Psoas muscle (tissue), 8 donors: ENCODE measurements around the gene IER5L. TPM values are rescaled to one million over a fixed set of nuclear protein-coding genes. Genes with fewer than 3 reads are reported as not detected.
A peak's percentile ranks its signal among the peaks of the same experiment; 100 is the strongest.

Experiments
- ATAC-seq, 4 donors: fragments of 200-7000 bp; cut with Tn5 transposase; one replicate each; pipeline ENCODE4 v1.9.1; 2020; ENCODE audit warnings: moderate library complexity in 3 of 4, mild to moderate bottlenecking in 2 of 4
- DNase-seq, 2 donors: peaks; one replicate each; pipeline ENCODE4 v3.0.0-alpha.2; 2020
- H3K27ac ChIP-seq: fragments of 200-600 bp; one replicate; pipeline ENCODE4 v1.8.0; 2022
- H3K27me3 ChIP-seq, 3 donors: fragments of 200-600 bp in 1 of 3; one replicate each; pipeline versions ENCODE4 v1.6.1 to v1.8.0; 2013 to 2022; ENCODE audit warnings: low read length in 2 of 3, mild to moderate bottlenecking in 2 of 3, moderate library complexity in 1 of 3; ENCODE audit not compliant: insufficient read depth in 3 of 3
- H3K36me3 ChIP-seq, 2 donors: fragments of 200-600 bp in 1 of 2; one replicate each; pipeline versions ENCODE4 v1.6.1 to v1.8.0; 2013 to 2022; ENCODE audit warnings: low read depth in 1 of 2, mild to moderate bottlenecking in 1 of 2, moderate library complexity in 1 of 2; ENCODE audit not compliant: insufficient read depth in 1 of 2
- H3K4me1 ChIP-seq: fragments of 200-600 bp; one replicate; pipeline ENCODE4 v1.8.0; 2022
- H3K4me3 ChIP-seq: fragments of 200-600 bp; one replicate; pipeline ENCODE4 v1.8.0; 2022; ENCODE audit warnings: mild to moderate bottlenecking
- H3K9me3 ChIP-seq: fragments of 200-600 bp; one replicate; pipeline ENCODE4 v1.8.0; 2022
- CTCF ChIP-seq: fragments of 200-600 bp; IDR thresholded peaks from one replicate; pipeline ENCODE4 v1.8.0; 2022; ENCODE audit warnings: antibody characterized with exemption
- WGBS, 3 donors: extraction: QIAGEN DNeasy Blood & Tissue Kit; methylation state at CpG; one replicate each; pipeline versions ENCODE4 v1.1.6 to v1.1.7; 2013; 5-methylcytosine and 5-hydroxymethylcytosine counted together
- intact Hi-C, 2 donors: fragments of 100-400 bp; cut with DNase I; formaldehyde crosslinking; loops; one replicate each; pipeline versions ENCODE4 v1.11.0 to v1.14.2; 2022
- polyA plus RNA-seq, 3 donors: library from polyadenylated mRNA; stranded (reverse); fragments of 200-250 nt; gene quantifications; one replicate each; pipeline ENCODE4 v1.2.3, GENCODE V29; 2013
- total RNA-seq, 4 donors: library from RNA; stranded (reverse); fragmentation: NEBNext Ultra II Directional in 2 of 4; extraction: Animal tissue kit (Norgen Biotek cat#: 25700) in 2 of 4; gene quantifications; one replicate each; pipeline versions ENCODE4 v1.2.1 to v1.2.4, GENCODE V29; 2021 to 2023
- donor health status: healthy with polysubstance abuse.
- donor health status: DM: no; HTN: no; CAD: no; lungs with moderate emphysema.
- donor health status: Bipolar disorder and iron deficiency.
- donor health status: healthy.
- donor health status: DM: yes; HTN: yes; CAD: no.
- donor health status: DM: no; HTN: no; CAD: no.
- donor health status: DM: no; HTN: no; CAD: no.
- donor health status: DM: yes; HTN: yes; CAD: no.

IER5L gene
- total and polyA plus RNA-seq, 7 donors = 1.4 to 8.3 (median 3.0) TPM

- DNase-seq (peak in 1 of 2 donors; percentile 44), ATAC-seq (no peak)
- H3K9me3 ChIP-seq = no peaks in the 10 kb centered on the region
- no peak overlapping the region for H3K4me3 ChIP-seq
- no peak overlapping the region for H3K27ac ChIP-seq
- TF ChIP-seq CTCF = no peak
- H3K36me3 ChIP-seq = no peaks in the 10 kb centered on the region
- 67 to 74% (median 73%) methylated on average over 17 of the region's 17 CpGs for WGBS, 3 donors
- no peaks in the 10 kb centered on the region for H3K4me1 ChIP-seq
- H3K27me3 ChIP-seq = no peaks in the 10 kb centered on the region
- intact Hi-C loops = no loop called here
These were observed 30.4 kb upstream of the IER5L start for GRCh38 chr9:129208207-129209032.

DNA sequence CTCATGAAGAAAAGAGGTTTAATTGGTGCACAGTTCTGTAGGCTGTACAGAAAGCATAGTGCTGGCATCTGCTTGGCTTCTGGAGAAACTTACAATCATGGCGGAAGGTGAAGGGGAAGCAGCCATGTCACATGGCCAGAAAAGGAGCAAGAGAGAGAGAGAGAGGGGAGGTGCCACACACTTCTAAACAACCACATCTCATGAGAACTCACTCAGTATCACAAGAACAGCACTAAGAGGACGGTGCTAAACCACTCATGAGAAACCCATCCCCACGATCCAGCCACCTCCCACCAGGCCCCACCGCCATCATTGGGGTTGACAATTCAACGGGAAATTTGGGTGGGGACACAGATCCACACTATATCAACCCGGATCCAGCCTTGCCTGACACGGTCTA, 28.8 kb upstream of the IER5L start:
- Histone ChIP-seq H3K4me1 (no peaks in the 10 kb centered on the region), H3K9me3 (no peaks in the 10 kb centered on the region), H3K27ac (no peak overlapping the region), H3K36me3 (no peaks in the 10 kb centered on the region), H3K4me3 (no peak overlapping the region), H3K27me3 (no peaks in the 10 kb centered on the region)
- 70 to 89% (median 73%) methylated on average over 7 of the region's 7 CpGs for WGBS, 3 donors
- no peak for DNase-seq
- ATAC-seq = no peak
- TF ChIP-seq CTCF = no peak
- intact Hi-C loops = no loop called here

GRCh38 chr9:129206401-129206800, 28.3 kb upstream of the IER5L start:
- no peak for TF ChIP-seq CTCF
- Histone ChIP-seq H3K27me3 (no peaks in the 10 kb centered on the region), H3K27ac (no peak overlapping the region), H3K36me3 (no peaks in the 10 kb centered on the region), H3K4me1 (no peaks in the 10 kb centered on the region), H3K4me3 (no peak overlapping the region), H3K9me3 (no peaks in the 10 kb centered on the region)
- intact Hi-C loops = no loop called here
- 46 to 94% (median 50%) methylated on average over 2 of the region's 2 CpGs for WGBS, 3 donors
- no peak for ATAC-seq
- no peak for DNase-seq

GRCh38 chr9:129204840-129205239, 26.8 kb upstream of the IER5L start:
- Histone ChIP-seq H3K9me3 (no peaks in the 10 kb centered on the region), H3K27ac (no peak overlapping the region), H3K4me1 (no peaks in the 10 kb centered on the region), H3K36me3 (no peaks in the 10 kb centered on the region), H3K4me3 (no peak overlapping the region), H3K27me3 (no peaks in the 10 kb centered on the region)
- ATAC-seq = no peak
- no peak for TF ChIP-seq CTCF
- intact Hi-C loops = no loop called here
- 79 to 89% (median 85%) methylated on average over 7 of the region's 7 CpGs for WGBS, 3 donors
- no peak for DNase-seq

DNA sequence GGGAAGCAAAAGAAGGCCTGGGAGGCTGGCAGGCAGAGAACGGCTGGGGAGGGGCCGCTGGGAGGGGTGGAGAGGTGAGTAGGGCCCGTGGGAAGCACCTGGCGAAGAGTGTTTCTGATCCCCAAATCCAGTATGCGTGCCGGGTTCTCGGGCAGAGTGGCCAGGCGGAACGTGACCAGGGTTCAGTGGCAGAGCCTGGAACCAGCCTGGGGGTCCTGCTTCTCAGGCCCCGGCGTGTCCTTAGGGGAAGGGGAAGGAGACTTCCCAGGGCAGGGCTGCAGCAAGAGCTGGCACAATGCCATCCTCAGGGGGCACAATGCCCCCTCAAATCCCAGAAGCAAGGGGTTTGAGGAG, 25.5 kb upstream of the IER5L start:
- no peaks in the 10 kb centered on the region for H3K27me3 ChIP-seq
- H3K4me1 ChIP-seq = no peaks in the 10 kb centered on the region
- intact Hi-C loops = no loop called here
- DNase-seq = no peak
- peak overlapping the region; percentile 97 for H3K27ac ChIP-seq
- H3K9me3 ChIP-seq = no peaks in the 10 kb centered on the region
- ATAC-seq = no peak
- peak overlapping the region; percentile 89 for H3K4me3 ChIP-seq
- no peak for TF ChIP-seq CTCF
- no peaks in the 10 kb centered on the region for H3K36me3 ChIP-seq
- WGBS, 3 donors = 68 to 80% (median 72%) methylated on average over 10 to 11 of the region's 11 CpGs
